Camera-type eye (tissue), 1 donor: ENCODE data around the gene RBM5. TPM values are rescaled to one million over a fixed set of nuclear protein-coding genes. Genes with fewer than 3 reads are reported as not detected.

Experiments
- total RNA-seq: library from RNA; depleted of rRNA; stranded (reverse); fragments of >200 nt; gene quantifications from one replicate; pipeline ENCODE4 v1.2.3, GENCODE V29; 2014

The RBM5 gene
- 451 TPM for total RNA-seq

GRCh38 chr3:50088725-50089608 lies at the start of gene RBM5:
Gene RBM5, plus strand, starts transcription at chr3:50088919. Its CDS starts 1,516 bp downstream, at chr3:50090435.

GRCh38 chr3:50154840-50155490 lies 66.2 kb downstream of the RBM5 start, which contains the start of gene SEMA3F:
Gene SEMA3F, plus strand, starts transcription at chr3:50155324. Its CDS starts 4,299 bp downstream, at chr3:50159623.

Other genes starting within 250 kb of the RBM5 start
- gene TRAIP, start 232.4 kb upstream of the RBM5 start, total RNA-seq, result 3.8 TPM
- 10.6 TPM for gene CAMKV, start 219.0 kb upstream of the RBM5 start, total RNA-seq
- gene MST1R, start 185.0 kb upstream of the RBM5 start, total RNA-seq, result 1.8 TPM
- gene MON1A, start 159.1 kb upstream of the RBM5 start, total RNA-seq, result 8.0 TPM
- 173 TPM for gene RBM6, start 148.8 kb upstream of the RBM5 start, total RNA-seq
- gene SEMA3F, start 66.4 kb downstream of the RBM5 start, total RNA-seq, result 60.7 TPM
- 66.7 TPM for gene GNAT1, start 102.7 kb downstream of the RBM5 start, total RNA-seq
- 21.4 TPM for gene SLC38A3, start 116.4 kb downstream of the RBM5 start, total RNA-seq
- gene GNAI2, start 147.3 kb downstream of the RBM5 start, total RNA-seq, result 125 TPM
- gene SEMA3B, start 180.2 kb downstream of the RBM5 start, total RNA-seq, result 107 TPM
- 1.4 TPM for gene LSMEM2, start 190.2 kb downstream of the RBM5 start, total RNA-seq
- gene IFRD2, start 203.5 kb downstream of the RBM5 start, total RNA-seq, result 19.8 TPM
- gene HYAL3, start 210.5 kb downstream of the RBM5 start, total RNA-seq, result 3.9 TPM
- gene NAA80, start 210.5 kb downstream of the RBM5 start, total RNA-seq, result 5.5 TPM
- gene HYAL1, start 214.7 kb downstream of the RBM5 start, total RNA-seq, result 1.1 TPM
- gene HYAL2, start 233.8 kb downstream of the RBM5 start, total RNA-seq, result 71.0 TPM
- 31.8 TPM for gene TUSC2, start 239.3 kb downstream of the RBM5 start, total RNA-seq